Activated CD8-positive, alpha-beta memory T cell treated with anti-CD3 and anti-CD28 coated beads, Interleukin-2, amount 50 U/mL, for 48 hours (primary cell): ENCODE results near the gene VIPR2.
"Not testable (repeated sequence)": the region's sequence is repeated elsewhere in the genome, so short reads cannot be mapped to it uniquely, and the experiment has no call there.

Experiments
- DNase-seq: peaks from one replicate; pipeline ENCODE4 v3.0.0-alpha.2; 2020

Gene VIPR2

GRCh38 chr7:159138508-159138907 lies 6.2 kb downstream of the VIPR2 start:
- no peak for DNase-seq

- peak; percentile 23 for DNase-seq
Observed at GRCh38 chr7:159137906-159138305, 6.8 kb downstream of the VIPR2 start.

GRCh38 chr7:159136846-159137245 lies 7.8 kb downstream of the VIPR2 start:
- DNase-seq = peak; percentile 22

GRCh38 chr7:159136442-159136841 lies 8.2 kb downstream of the VIPR2 start:
- DNase-seq = no peak

- DNase-seq = no peak
Observed at GRCh38 chr7:159136013-159136412, 8.7 kb downstream of the VIPR2 start.

- not testable (repeated sequence) for DNase-seq
Observed at GRCh38 chr7:159132670-159133443, 11.8 kb downstream of the VIPR2 start.

- DNase-seq = no peak
Observed at GRCh38 chr7:159130820-159131219, 13.8 kb downstream of the VIPR2 start.

GRCh38 chr7:159130199-159130775 lies 14.4 kb downstream of the VIPR2 start:
- no peak for DNase-seq

GRCh38 chr7:159128767-159129166 lies 15.9 kb downstream of the VIPR2 start:
- no peak for DNase-seq

GRCh38 chr7:159127691-159128642 lies 16.7 kb downstream of the VIPR2 start:
- no peak for DNase-seq

- DNase-seq = no peak
Observed at GRCh38 chr7:159126311-159127260, 18.1 kb downstream of the VIPR2 start.

- no peak for DNase-seq
Observed at GRCh38 chr7:159125955-159126270, 18.8 kb downstream of the VIPR2 start.

- no peak for DNase-seq
Observed at GRCh38 chr7:159125104-159125954, 19.3 kb downstream of the VIPR2 start.

GRCh38 chr7:159123793-159124192 lies 20.9 kb downstream of the VIPR2 start:
- DNase-seq = not testable (repeated sequence)

GRCh38 chr7:159123294-159123693 lies 21.4 kb downstream of the VIPR2 start:
- DNase-seq = not testable (repeated sequence)

GRCh38 chr7:159122276-159122675 lies 22.4 kb downstream of the VIPR2 start:
- DNase-seq = no peak

- DNase-seq = no peak
Observed at GRCh38 chr7:159121476-159121875, 23.2 kb downstream of the VIPR2 start.

GRCh38 chr7:159121068-159121467 lies 23.6 kb downstream of the VIPR2 start:
- no peak for DNase-seq

GRCh38 chr7:159120540-159120919 lies 24.1 kb downstream of the VIPR2 start:
- DNase-seq = no peak

GRCh38 chr7:159119851-159120539 lies 24.7 kb downstream of the VIPR2 start:
- no peak for DNase-seq
